GM18867 (cell line): Measurements from ENCODE around the gene NKD2.

Experiments used
- ATAC-seq: cut with Tn5 transposase; IDR thresholded peaks from one replicate; pipeline ENCODE4 v1.9.1; 2021; ENCODE audit warnings: mild to moderate bottlenecking, moderate library complexity; ENCODE audit not compliant: unreplicated experiment

NKD2 gene

DNA sequence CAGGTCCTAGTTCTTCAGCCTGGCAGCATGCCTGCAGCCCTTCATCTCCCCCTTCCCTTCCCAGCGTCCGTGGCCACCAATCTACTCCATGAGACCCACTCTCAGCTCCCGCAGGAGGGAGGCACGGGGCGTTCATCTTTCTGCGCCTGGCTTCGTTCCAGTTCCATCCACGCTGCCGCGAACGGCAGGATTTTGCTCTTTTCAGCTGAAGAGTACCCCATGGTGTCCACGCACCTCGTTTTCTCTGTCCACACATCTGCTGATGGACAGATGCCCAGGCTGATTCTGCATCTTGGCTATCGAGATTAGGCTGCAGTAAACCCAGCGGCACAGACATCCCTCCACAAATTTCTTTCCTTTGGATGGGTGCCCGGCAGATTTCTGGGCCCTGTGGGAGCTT is 30.5 kb upstream of the NKD2 start:
- no peak for ATAC-seq

DNA sequence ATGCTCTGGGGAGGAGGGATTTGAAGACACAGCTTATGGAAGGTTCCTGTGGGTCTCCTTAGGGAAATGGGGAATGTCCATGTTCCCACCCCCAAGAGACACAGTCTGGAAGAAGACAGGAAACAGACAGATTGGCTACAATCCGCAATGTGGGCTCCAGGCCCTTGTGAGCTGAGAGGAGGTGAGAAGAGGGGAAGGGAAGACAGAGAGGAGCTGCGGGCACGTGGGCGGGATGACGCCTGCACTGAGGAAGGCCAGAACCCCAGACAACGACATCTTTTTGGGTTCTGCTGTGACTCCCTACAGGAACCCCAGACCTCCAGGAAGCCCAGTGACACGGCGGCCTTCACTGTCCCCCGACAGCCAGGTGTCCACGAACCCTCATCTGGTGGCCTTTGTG is 29.9 kb upstream of the NKD2 start:
- ATAC-seq: no peak

DNA sequence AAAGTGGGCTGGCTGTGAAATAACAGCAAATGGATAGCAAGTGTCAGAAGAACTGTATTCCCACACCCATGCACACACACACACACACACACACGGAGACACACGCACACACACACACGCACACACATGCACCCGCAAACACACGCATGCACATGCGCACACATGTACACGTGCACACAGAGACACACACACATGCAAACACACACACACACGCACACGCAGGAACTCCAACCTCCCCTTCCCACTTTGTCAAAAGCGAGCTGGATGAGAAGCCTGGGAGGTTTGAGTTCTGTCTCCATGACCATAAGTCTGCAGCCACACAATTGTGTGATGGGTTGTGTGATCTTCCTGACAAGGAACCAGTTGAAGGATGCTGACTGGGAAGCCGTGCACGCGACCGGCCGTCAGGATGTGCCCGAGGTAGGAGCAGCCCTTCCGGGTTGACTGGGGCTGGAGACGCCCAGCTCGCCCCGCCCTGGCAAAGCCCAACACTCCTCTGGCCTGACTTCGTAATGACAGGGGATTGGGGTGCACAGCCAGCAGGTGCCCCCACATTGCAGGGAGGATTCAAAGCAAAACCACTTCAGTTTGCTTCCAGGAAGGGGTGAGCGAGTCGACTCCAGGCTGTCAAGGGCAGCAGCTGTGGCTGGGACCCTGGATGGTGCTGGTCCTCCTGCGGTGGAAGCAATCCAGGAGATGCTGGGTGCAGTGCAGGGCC is 29.3 kb upstream of the NKD2 start:
- ATAC-seq: no peak

DNA sequence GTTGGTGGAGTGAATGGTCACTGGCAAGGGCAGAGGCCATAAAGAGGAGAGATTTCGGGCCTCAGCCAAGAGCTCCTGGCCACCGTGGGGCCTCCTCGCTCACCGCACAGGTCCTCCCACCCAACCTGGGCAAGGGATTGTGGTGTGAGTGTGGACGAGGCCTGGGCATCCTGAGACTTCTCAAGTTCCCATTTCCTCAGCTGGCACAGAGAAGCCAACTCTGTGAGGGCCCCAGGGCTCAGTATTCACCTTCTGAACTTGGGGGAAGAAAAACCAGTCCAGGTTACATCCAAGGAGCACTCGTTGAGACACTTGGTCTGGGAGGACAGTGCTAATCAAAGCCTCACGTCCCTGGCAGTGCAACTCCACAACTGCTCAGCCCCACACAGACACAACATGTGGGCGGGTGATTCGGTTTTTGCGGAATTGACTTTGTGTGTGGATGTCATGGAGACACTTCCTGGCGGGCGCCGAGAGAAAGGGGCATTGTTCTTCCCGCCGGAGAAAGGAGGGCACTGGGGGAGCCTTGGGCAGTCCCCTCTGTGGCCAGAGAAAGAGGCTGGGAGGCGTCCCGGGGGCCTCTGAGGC is 28.5 kb upstream of the NKD2 start:
- ATAC-seq: no peak

DNA sequence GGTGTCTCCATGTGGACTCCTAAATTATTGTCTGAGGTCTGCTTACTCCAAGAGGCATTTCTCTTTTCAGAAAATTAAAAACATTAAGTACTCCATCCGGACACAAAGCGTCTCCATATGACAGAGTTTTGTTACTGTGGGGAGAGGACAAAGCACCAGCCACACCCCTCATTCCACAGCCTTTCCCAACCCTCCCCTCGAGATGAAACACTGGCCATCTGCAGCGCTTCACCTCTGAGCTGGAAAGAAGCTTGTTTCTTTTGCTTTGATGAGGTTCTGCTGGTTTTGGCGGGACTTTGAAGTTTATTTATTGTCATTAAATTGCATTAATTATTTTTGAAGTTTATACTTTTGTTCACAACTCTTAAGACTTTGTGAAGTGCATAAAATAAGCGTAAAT is 27.6 kb upstream of the NKD2 start:
- no peak for ATAC-seq

DNA sequence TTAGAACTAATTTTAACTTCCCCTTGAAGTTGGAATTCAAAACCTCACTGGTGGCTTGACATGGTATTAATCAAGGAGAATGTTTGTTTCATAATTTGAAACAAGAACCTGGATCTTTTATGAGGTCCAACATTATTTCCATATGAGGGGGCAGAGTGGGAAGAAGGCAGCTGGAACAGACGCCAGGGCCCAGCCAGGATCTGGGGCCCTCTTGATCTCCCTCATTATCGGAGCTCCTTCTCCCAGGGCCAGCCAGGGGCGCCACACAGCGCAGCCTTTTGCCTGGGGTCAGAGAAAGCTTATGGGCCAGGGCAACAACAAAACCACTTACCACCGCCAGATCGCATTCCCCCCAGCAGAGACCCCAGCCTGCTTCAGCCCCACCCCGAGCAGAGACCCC is 27.1 kb upstream of the NKD2 start:
- no peak for ATAC-seq

DNA sequence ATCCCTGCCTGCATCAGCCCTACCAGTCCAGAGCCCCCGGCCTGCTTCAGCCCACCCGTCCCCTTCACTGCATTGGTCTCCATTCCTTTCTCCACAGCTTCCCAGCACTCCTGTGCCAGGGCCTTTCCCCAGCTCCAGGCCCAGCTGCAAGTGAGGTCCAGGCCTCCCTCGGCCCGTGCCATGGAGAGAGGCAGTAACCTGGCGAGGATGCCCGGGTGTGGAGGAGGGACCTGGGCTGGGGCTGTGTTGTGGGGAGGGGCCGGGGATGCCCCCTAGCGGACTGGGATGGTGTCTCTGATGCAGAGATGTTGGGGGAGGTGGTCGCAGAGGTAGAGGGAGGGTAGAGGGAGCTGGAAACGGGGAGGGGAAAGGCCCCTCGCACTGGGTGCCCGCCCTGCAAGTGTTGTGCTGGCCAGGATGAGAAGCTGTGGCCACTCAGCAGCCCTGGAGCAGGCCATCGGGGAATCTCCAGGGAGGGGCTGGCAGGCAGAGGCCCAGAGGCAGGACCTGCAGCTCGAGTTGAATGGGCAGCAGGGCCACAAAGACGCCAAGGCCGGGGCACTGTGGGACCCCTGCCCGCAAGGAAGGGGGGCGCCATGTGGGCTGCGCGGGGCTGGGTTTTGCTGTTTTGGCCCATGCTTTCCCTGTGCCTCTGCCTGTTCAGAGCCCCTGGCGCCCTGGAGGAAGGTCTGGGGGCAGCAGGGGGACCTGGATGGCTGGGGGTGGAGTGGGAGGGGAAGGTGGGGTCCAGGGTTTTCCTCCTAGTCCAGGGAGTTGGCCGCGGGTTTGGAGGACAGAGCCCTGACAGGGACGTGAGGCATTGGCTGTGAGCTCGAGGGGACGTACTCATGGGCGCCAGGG is 26.0 kb upstream of the NKD2 start:
- ATAC-seq: no peak

DNA sequence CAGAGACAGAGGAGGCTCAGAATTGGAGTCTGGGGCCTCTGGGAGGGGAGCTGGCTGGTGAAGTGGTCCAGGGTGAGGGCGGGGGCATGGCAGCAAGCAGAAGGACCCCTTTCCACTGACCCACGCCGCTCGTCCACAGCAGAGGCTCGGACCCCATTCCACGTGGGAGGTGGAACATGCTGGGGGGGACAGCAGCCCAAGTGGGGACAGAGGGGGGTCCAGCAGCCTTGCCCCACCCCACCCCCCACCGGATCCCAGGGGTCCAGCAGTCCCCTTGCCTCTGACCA is 25.4 kb upstream of the NKD2 start:
- no peak for ATAC-seq

DNA sequence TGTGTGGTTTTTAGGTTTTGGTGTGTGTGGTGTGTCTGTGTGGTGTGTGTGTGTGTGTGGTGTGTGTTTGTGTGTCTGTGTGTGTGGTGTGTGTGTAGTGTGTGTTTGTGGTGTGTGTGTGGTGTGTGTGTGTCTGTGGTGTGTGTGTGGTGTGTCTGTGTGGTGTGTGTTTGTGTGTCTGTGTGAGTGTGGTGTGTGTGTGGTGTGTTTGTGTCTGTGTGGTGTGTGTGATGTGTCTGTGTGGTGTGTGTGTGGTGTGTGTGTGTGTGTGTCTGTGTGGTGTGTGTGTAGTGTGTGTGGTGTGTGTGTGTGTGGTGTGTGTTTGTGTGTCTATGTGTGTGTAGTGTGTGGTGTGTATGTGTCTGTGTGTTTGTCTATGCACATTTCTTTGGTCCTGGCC is 25.0 kb upstream of the NKD2 start:
- no peak for ATAC-seq

DNA sequence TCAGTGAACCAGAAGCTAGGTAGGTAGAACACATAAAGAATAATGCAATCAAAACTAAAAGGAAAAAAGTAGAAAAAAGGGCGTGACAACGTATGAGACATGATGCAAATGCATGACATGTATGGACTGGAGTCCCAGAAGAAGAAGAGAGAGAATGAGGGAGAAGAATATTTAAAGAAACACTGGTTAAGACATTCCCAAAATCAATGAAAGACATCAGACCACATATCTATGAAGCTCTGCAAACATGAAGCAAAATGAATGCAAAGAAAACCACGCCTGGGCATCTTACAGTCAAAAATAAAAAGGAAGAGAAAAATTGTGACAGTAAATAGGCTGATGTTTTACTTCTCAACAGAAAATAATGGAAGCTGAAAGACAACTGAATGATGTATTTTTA is 23.8 kb upstream of the NKD2 start:
- no peak for ATAC-seq

DNA sequence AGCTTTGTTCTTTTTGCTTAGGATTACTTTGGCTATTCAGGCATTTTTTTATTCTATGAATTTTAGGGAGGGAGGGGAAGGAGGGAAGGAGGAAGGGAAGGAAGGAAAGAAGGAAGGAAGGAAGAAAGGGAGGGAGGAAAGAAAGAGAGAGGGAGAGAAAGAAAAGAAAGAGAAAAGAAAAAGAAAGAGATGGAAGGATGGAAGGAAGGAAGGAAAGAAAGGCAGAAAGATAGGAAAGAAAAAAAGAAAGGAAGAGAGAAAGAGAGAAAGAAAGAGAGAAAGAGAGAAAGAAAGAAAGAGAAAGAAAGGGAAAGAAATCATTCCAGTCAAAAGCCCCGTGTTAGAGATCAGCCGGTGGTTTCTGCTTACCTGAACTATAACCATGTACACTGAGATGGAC is 20.8 kb upstream of the NKD2 start:
- ATAC-seq: no peak

DNA sequence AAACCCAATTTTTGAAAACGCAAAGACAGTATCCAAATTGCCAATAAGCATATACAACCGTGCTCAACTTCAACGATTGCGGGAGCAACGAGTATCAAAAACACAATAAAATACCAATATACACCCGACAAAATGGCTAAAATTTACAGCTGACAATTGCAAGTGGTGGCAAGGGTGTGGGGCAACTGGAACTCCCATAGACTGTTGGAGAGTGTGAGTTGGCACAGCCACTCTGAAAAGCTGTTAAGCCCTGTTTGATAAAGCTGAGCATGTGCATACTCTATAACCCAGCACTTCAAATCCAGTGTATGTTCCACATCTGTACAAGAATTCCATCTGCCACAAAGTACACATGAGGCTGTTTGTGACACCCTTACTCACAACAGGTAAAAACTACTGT is 20.3 kb upstream of the NKD2 start:
- no peak for ATAC-seq

DNA sequence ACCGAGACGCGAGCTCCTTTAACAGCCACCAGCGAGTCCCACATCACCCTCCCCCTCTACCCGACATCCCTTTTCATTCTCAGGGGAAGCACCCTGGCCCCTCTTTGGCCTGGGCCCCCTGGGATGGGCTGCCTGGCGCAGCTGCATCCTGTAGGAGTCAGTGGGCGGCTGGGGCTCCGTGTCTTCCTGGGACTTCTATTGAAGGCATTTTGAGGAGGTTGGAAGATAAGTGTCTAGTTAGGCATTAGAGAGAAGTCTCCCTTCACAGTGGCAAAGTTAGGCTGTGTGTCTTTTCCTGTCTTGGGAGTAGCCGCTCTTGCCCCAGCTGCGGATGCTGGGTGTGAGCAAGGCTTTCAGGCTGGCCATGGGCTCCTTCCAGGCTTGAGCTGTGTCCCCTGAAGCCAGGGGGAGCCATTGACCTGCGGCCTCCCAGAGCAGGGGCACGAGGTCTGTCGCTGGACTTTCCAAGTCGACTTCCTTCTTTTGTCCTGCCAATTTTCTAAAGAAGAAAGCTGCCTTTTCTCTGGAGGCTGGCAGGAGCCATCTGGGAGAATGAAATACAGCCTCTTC is 18.6 kb upstream of the NKD2 start:
- no peak for ATAC-seq

DNA sequence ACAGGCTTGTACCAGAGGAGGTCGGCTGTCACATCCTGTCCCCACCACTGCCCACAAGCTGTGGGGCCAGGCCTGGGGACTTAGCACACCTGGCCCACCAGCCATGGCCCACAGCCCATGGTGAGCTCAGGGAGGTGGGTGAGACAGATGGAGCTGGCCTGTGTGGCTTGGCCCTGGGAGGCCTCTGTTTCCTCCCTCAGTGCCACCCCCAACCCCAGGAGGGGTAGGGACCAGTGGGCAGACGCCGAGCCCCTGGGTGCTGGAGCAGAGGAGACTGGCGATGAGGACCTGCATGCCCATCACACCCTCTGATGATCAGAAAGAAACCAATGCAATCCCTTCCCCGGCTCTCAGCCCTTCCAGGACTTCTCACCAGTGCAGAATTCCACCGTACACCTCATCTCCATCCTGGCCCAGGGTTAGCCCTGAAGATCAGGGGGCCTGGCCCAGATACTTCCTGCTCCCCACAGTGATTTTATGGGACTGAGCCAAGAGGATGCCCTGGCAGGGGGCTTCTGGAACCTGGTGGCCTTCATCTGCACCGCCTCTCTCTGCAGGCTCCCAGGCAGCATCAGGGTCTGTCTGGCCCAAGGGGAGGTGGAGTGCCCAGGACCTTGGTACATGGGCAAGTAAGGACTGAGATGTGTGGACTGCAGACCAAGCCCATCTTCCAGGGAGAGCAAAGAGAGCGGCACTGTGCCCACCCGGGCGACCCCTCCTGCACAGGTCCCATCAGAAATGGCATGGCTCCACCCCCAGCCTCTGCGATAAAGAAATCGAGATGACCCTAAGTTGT is 16.9 kb upstream of the NKD2 start:
- no peak for ATAC-seq

DNA sequence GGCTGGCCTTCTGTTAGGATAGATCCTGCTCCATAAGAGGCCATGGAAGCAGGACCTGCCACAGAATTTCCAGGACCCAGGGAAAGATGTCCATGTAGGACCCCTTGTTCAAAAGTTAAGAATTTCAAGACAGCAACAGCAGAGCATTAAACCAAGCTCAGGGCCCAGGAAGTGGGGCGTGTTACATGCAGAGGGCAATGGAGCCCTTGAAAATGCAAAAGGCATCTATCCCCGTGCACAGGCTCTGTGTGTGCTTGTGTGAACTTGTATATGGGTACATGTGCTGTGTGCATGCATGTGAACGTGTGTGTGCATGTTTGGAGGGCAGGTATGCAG is 14.4 kb upstream of the NKD2 start:
- ATAC-seq: no peak

DNA sequence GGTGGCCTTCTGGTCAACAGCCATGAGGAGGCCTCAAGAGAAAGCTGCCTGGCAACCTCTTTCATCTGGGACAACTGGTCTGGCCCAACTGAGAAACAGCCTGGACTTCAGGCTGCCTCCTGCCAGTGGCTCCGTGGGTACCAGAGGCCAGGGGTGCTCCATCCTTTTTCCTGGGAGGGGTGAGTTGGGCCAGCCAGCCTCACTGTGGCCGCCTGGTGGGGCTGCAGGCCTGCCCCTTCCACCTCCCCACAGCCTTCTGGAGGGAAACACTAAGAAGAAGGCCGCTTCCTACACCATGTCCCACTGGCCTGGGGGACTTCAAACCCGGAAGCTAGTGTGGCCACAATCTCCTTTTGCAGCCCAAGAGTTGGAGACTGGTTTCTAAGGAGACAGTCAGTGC is 13.8 kb upstream of the NKD2 start:
- no peak for ATAC-seq

DNA sequence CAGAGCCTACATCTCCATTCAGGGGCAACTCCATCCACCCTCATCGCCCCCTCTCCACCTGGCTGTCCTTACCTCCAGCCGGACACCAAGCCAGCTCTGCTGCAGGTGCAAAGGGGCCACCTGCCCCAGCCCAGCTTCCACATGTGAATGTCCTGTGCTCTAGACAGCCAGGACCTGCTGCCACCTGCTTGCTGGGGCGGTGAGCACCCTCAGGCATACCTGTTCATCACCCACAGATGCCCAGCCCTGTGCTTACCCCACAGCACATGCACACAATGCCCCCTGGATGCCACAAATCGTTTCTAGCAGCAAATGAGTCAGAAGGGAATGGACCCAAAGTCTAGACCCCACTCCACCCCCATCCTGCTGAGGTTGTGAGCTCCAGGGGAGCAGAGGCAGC is 13.3 kb upstream of the NKD2 start:
- no peak for ATAC-seq

DNA sequence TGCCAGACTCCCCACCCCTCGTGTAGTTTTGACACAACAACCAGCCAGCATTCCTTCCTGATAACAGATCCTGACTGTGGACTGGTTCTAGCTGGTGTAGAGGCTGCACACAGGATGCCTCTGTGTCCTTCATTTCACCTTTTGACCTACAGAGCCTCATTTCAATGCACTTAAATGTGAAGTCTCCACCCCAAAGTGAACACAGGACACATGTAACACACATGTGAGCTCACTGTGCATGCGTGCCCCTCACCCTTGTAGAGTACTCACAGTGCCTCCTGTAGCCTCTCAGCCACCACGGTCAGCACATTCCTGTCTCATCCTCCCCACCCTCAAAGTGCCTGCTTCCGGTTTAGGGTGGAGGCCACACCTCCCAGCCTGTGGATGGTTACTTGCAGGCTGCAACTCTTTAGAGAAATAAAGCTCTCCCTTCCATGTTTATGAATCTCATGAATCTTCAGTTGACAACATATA is 11.6 kb upstream of the NKD2 start:
- ATAC-seq: no peak

DNA sequence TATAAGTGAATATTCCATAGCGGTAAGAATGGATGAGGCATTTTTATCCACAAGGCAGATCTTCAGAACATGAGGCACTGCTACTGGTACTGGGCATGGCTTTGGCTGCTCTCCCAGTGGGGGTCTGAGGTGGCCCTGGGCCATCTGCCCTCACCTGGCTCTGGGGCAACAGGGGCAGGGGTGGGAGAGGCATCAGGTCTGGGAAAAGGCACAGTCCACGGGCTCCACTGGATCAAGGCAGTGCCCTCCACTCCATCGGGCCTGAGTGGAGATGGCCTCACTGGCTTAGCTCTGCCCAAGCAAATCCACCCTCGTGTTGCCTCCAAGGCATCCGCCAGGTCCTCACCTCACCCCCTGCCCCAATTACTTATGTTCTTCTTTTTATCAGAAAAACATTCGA is 10.9 kb upstream of the NKD2 start:
- no peak for ATAC-seq

DNA sequence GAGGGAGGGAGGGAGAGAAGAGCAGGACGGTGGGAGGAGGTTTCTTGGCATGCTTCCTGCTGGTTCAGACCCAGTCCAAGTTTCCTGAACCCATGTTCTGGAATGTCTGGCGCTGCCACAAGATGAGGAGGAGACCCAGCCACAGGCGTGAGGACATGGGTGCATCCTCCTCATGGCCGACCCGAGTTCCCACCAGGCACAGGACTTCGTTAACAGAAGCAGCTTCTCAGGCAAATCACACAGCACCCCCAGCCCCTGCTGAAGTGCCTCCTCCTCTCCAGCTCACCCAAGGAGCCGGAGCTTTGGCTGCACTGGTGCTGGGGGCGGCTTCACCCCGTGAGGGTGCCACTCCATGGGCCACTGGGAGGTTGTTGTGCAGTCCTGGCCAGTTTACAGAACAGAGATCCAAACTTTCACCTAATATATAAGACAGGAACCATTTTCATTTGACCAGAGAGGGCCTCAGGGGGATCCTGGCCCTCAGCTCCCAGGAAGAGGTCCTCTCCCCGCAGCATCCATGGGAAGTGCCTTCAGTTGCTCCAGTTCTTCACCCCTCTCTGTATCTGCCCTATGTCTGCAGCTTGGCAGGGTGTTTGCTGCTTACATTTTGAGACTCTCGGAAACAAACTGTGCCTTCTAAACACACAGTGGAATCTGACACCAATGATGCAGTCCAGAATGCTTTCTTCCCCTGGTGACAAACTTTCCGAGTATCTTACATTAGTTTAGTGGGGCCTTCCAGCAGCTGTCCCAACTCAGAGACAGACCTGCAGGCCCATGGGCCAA is 10.2 kb upstream of the NKD2 start:
- no peak for ATAC-seq
